Inferior parietal cortex (tissue), 1 donor: ENCODE results near the gene CLTCL1.
"Not testable (repeated sequence)": the region's sequence is repeated elsewhere in the genome, so short reads cannot be mapped to it uniquely, and the experiment has no call there.

ENCODE experiments used
- DNase-seq: peaks from one replicate; pipeline ENCODE4 v3.0.0-alpha.2; 2016; ENCODE audit errors: extremely low spot score

The CLTCL1 gene

GRCh38 chr22:19290400-19291217, 910 bp downstream of the CLTCL1 start:
- no peak for DNase-seq

GRCh38 chr22:19289475-19290161, 1.9 kb downstream of the CLTCL1 start:
- no peak for DNase-seq

- no peak for DNase-seq
Observed at GRCh38 chr22:19287889-19288288, 3.6 kb downstream of the CLTCL1 start.

- no peak for DNase-seq
Observed at GRCh38 chr22:19287076-19287707, 4.3 kb downstream of the CLTCL1 start.

- DNase-seq = no peak
Observed at GRCh38 chr22:19285831-19286230, 5.7 kb downstream of the CLTCL1 start.

- DNase-seq = not testable (repeated sequence)
Observed at GRCh38 chr22:19279143-19279542, 12.4 kb downstream of the CLTCL1 start.

GRCh38 chr22:19277785-19278184, 13.7 kb downstream of the CLTCL1 start:
- no peak for DNase-seq

- DNase-seq = no peak
Observed at GRCh38 chr22:19275919-19276600, 15.5 kb downstream of the CLTCL1 start.

- DNase-seq = no peak
Observed at GRCh38 chr22:19275513-19275912, 16.0 kb downstream of the CLTCL1 start.

GRCh38 chr22:19275104-19275503, 16.4 kb downstream of the CLTCL1 start:
- DNase-seq = no peak

- DNase-seq = no peak
Observed at GRCh38 chr22:19271856-19272535, 19.5 kb downstream of the CLTCL1 start.

- DNase-seq = no peak
Observed at GRCh38 chr22:19271273-19271855, 20.2 kb downstream of the CLTCL1 start.

- DNase-seq = no peak
Observed at GRCh38 chr22:19270873-19271272, 20.6 kb downstream of the CLTCL1 start.

- no peak for DNase-seq
Observed at GRCh38 chr22:19266547-19267086, 24.9 kb downstream of the CLTCL1 start.

- no peak for DNase-seq
Observed at GRCh38 chr22:19265779-19266178, 25.7 kb downstream of the CLTCL1 start.

- no peak for DNase-seq
Observed at GRCh38 chr22:19260804-19261203, 30.7 kb downstream of the CLTCL1 start.

- DNase-seq = no peak
Observed at GRCh38 chr22:19260194-19260593, 31.3 kb downstream of the CLTCL1 start.

GRCh38 chr22:19258968-19259288, 32.6 kb downstream of the CLTCL1 start:
- DNase-seq = not testable (repeated sequence)

GRCh38 chr22:19258371-19258770, 33.1 kb downstream of the CLTCL1 start:
- DNase-seq = no peak

- DNase-seq = not testable (repeated sequence)
Observed at GRCh38 chr22:19256362-19256761, 35.2 kb downstream of the CLTCL1 start.

GRCh38 chr22:19253143-19253542, 38.4 kb downstream of the CLTCL1 start:
- DNase-seq = no peak
